ENCODE results near the gene SMIM1. TPM values are rescaled to one million over a fixed set of nuclear protein-coding genes. Genes with fewer than 3 reads are reported as not detected.

SMIM1 gene
- total RNA-seq, 1 experiment from 2014 or later, result 5.5 TPM

- Histone ChIP-seq H3K9ac (ENCODE audit: low read length) (peak overlapping the region; percentile 59; the same call in 1 of the 2 replicates), H3K9me3 (ENCODE audit: control insufficient read depth in 1 of 2, insufficient read depth in 1 of 2, low read depth in 1 of 2, low read length in 2 of 2) (no peaks in the 10 kb centered on the region), H3K9me2 (ENCODE audit: insufficient read depth) (no peaks in the 10 kb centered on the region), H3K4me2 (ENCODE audit: low read length) (peak overlapping the region; percentile 86), H3K27ac (ENCODE audit: low read depth, low read length) (no peak overlapping the region), H3K79me2 (ENCODE audit: insufficient read depth, low read length) (no peaks in the 10 kb centered on the region), H3K36me3 (ENCODE audit: control insufficient read depth in 1 of 2, insufficient read depth in 2 of 2, low read length in 2 of 2) (no peaks in the 10 kb centered on the region; a peak in 1 of 4 replicates), H3K4me3 (replicated peaks in 1 of 2; ENCODE audit: low read depth in 1 of 2, low read length in 2 of 2) (peak overlapping the region; percentile 52 to 67; a peak in 3 of 4 replicates), H2AFZ (ENCODE audit: low read depth, low read length, poor library complexity, severe bottlenecking) (no peak overlapping the region), H3K27me3 (ENCODE audit: insufficient read depth, low read length) (no peaks in the 10 kb centered on the region), H3K4me1 (ENCODE audit: control insufficient read depth in 1 of 2, insufficient read depth in 2 of 2, low read length in 2 of 2) (peaks cover 31 to 44% of the 10 kb centered on the region in 2 experiments), H4K20me1 (ENCODE audit: insufficient read depth) (no peaks in the 10 kb centered on the region)
- ChIA-PET CTCF (interaction anchor here (1.5 kb wide), 1 partner anchor 321 kb away, joined by 3 read pairs; no protein-coding TSS in a partner anchor), RAD21 (ENCODE audit: low non-redundant PET in 1 of 2, low total read pairs in 2 of 2, uncharacterized antibody in 2 of 2, unreplicated experiment in 2 of 2) (no interaction called here), POLR2A (no interaction called here)
- intact Hi-C loops (cut with micrococcal nuclease), result no loop called here
- BruUV-seq (replicated peaks), result no TSS peak
- TF ChIP-seq ZNF274 (IDR thresholded peaks at IDR 0.05; ENCODE audit: low read depth, low read length) (no peak), CTCF (IDR thresholded peaks at IDR 0.05 in 2 of 3, conservative IDR thresholded peaks at IDR 0.05 in 1 of 3; ENCODE audit: borderline replicate concordance in 1 of 3, insufficient read depth in 1 of 3, low read depth in 2 of 3, low read length in 2 of 3) (no peak), MAX (IDR thresholded peaks at IDR 0.05) (no peak), SIN3A (IDR thresholded peaks at IDR 0.05; ENCODE audit: low read depth) (no peak), ZBTB33 (IDR thresholded peaks at IDR 0.05; ENCODE audit: extremely low read depth, insufficient replicate concordance, low read length) (no peak), RAD21 (IDR thresholded peaks at IDR 0.05; ENCODE audit: low read depth) (no peak), JUND (IDR thresholded peaks at IDR 0.05) (no peak)
- ATAC-seq (no peak), DNase-seq (ENCODE audit: low read depth, low spot score) (no peak)
Observed at GRCh38 chr1:3773572-3774275, 1.2 kb downstream of the SMIM1 start.
